IPS-NIHi7 (cell line): Measurements from ENCODE around the gene PPM1F.
A peak's percentile ranks its signal among the peaks of the same experiment; 100 is the strongest.

ENCODE experiments used
- DNase-seq: peaks from one replicate; pipeline ENCODE4 v3.0.0; 2012; ENCODE audit warnings: mixed read lengths; ENCODE audit errors: extremely low spot score

The PPM1F gene

GRCh38 chr22:21952586-21953571 lies at the start of gene PPM1F:
Gene PPM1F (minus strand): TSS chr22:21952848. CDS start chr22:21946048, 6,800 bp downstream.
- peak; percentile 96 for DNase-seq

DNA sequence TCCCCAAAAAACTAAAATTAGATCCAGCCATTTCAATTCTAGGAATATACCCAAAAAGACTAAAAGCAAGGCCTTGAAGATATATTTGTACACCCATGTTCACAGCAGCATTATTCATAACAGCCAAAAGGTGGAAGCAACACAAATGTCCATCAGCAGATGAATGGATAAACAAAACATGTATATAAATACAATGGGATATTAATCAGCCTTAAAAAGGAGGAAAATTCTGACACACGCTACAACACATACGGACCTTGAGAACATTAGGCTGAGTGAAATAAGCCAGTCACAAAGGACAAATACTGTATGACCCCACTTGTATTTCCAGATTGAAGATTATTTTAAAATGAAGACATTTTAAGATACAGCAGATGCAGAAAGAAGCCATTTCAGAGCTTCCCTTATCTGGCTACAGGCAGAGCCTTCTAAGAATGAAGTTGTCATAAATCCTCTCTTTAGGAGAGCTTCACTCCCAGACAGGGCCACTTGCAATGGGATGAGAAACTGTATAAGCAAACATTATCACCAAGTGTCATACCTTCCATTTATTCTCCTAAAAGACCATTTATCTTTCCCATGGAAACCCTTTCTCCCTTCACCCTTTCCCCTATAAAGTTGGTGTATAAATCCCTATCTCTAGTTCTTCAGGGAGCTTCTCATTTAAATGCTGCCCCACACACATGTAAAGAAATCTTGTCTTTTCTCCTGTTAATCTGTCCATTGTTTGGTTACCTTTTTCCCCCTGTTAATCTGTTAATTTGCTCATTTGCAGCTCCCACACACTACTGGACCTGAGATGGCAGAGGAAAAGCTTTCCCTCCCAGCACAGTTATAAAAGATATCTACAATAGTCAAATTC lies 49.2 kb upstream of the PPM1F start:
- no peak for DNase-seq

DNA sequence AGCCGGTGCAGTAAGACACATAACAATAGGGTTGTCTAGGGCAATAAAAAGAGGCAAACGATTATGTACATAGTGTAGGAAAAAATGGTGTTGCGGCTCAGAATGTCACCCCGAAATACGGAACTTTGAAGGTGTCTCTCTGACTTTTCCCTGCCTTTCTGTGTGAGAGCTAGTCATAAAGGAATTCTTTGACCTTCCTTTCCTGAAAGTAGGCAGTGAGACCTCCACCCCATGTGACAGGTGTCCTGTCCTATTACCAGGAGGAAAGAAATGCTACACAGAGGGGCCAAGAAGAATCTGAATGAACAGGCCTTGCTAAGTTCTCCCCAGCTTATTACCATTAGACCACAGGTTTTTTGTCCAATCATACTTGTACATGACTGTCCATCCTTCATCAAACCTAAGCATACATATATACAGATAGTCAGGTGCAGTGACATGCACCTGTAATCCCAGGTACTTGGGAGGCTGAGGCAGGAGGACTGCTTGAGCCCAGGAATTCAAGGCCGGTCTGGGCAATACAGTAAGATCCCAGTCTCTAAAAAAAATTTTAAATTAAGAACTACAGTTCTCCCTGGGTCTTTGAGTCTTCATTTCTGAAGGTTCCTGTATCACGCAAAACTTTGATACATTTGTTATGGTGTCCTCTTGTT lies 46.1 kb upstream of the PPM1F start:
- DNase-seq, result no peak

- no peak for DNase-seq
Observed at GRCh38 chr22:21996175-21996720, 43.6 kb upstream of the PPM1F start.

DNA sequence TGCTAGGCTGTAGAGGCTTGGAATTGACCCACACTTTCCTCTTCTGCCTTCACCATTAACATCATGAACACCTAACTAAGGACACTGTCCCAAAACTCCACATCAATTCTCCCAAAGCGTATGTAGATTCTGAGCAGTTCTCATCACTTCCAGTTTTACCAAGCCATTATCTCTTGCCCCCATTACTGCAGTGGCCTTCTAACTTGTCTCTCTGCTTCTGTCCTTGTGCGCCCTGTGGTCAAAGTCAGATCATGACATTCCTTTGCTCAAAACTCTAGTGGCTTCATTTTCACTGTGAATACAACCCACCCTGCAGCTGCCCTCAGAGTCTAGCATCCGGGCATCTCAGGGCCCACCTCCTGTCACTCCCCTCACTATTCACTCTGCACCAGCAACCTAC lies 43.0 kb upstream of the PPM1F start:
- DNase-seq, result no peak

DNA sequence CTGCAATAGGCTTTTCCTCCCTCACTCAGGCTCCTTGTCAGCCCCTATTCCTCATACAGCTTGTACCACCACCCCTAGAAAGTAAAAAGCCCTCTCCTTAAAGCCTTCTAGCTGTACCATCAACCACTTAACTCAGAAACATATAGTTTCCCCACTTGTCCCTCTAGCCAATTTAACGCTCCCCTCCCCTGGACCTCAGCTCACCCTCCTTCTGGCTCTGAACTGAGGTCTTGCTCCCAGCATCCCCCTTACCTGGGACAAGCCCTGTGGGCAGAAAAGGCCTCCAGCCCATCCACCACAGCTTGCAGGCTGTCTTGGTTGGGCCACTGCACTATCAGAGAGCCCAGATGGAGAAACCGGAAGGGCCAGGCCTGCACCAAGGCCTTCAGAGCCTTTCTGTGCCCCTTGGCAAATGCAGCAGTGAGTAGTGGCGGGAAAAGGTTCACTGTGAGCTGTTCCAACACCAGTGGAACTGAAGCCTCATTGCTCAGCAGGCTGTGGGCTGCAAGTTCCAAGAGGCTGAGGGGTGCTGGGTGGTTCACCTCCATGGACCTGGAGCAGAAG lies 42.3 kb upstream of the PPM1F start:
- DNase-seq, result no peak

GRCh38 chr22:21992593-21993237 lies 40.1 kb upstream of the PPM1F start:
- no peak for DNase-seq

DNA sequence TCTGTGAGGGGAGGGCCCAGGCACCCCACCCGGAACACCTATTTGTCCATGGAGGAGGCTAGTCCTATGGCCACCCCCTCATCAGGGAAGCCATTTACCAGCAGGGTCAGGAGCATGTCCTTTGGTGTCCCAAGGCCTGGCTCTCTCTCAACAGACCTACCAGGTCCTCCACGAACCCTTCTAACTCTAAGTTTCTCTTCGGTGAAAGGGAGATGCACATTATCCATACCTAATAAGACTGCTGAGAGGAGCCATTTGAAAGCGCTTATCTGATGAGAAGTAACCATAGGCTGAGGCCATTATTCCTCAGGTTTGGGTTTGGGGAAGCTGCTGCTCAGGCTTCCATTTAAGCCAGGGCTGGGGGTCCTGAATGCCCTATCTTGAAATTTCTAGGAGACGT lies 39.1 kb upstream of the PPM1F start:
- DNase-seq, result no peak

- no peak for DNase-seq
Observed at GRCh38 chr22:21991304-21991596, 38.6 kb upstream of the PPM1F start.

GRCh38 chr22:21990445-21991303 lies 38.0 kb upstream of the PPM1F start:
- DNase-seq, result peak; percentile 38

DNA sequence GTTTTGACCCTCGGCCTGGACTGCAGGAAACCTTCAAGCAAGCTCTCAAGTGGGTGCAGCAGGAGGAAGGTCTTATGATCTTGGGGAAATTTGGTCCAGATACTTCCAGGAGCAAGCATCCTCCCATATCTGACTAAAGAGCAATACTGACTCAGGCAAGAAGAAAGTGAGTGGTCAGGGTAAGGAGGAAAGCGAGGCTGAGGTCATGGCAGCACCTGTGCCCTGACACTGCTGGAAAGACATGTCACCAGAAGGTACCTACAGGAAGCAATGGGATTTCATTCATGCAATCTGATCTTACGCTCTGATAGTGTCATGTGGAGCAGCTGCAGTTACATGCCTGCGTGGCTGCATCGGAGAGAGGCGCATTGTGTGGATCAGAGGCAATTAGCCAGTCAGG lies 36.4 kb upstream of the PPM1F start:
- DNase-seq, result no peak

GRCh38 chr22:21985214-21985613 lies 32.6 kb upstream of the PPM1F start:
- no peak for DNase-seq

GRCh38 chr22:21984793-21985192 lies 32.1 kb upstream of the PPM1F start:
- peak; percentile 75 for DNase-seq

DNA sequence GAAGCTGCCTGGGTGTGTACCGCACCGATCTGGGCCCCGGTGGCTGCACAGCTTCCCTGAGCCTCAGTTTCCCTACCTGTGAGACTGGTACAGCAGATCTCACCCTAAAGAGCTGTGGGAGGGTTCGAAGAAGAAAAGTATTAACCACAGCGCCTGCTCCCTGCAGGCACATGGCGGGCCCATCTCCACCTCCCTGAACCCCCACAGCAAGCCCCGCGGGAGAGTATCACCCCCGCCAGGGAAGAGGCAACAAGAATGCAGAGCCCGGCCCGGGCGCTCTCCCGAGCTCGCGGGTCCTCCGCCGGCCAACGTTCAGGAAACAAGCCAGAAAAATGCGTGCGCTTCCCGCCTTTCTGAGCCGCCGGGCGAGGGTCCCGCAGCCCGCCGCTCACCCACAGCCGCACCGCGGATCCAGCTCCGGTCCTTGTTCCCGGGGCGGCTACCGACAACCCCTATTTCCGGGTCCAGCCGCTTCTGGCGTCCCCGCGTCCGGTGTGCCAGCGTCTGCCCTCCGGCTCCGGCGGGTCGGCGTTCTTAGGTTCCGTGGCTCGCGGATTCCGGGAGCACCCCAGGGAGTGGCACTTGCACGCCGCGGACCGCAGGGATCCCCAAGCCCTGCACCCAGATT lies 29.8 kb upstream of the PPM1F start, which contains the start of gene TOP3B:
TSS of gene TOP3B (minus strand) at position 450 of the 628 bp plus-strand sequence. CDS start 7,078 bp downstream, outside the sequence.
- DNase-seq, result peak; percentile 90

DNA sequence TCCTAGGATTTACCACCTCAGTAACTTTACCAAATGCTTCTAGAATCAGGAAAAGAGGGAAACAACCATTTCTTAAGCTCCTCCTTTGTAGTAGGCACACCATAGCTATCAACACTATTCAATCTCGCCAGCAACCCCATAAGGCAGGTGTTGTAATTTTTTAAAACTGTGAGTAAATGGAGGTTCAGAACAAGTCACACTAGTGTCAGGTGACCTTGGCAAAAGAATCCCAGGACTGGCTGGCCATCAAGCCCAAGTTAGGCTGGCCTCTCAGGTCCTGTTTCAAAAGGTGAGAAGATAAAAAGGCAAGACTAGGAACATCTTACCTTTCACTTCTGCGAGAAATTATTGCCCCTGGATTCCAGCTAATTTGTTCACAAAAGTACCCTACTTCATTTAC lies 29.2 kb upstream of the PPM1F start:
- DNase-seq, result no peak

GRCh38 chr22:21980547-21980946 lies 27.9 kb upstream of the PPM1F start:
- DNase-seq, result no peak

GRCh38 chr22:21978564-21979386 lies 26.1 kb upstream of the PPM1F start:
- DNase-seq, result no peak

GRCh38 chr22:21977814-21978213 lies 25.2 kb upstream of the PPM1F start:
- no peak for DNase-seq
